UCSD-AML1 (cell line): ENCODE measurements around the gene ARF4.
"Not testable (repeated sequence)": the region's sequence is repeated elsewhere in the genome, so short reads cannot be mapped to it uniquely, and the experiment has no call there.

Experiments used
- DNase-seq: peaks from one replicate; lab custom pipeline; 2025; ENCODE audit not compliant: unreplicated experiment; lab: John Stamatoyannopoulos, UW

ARF4 gene

DNA sequence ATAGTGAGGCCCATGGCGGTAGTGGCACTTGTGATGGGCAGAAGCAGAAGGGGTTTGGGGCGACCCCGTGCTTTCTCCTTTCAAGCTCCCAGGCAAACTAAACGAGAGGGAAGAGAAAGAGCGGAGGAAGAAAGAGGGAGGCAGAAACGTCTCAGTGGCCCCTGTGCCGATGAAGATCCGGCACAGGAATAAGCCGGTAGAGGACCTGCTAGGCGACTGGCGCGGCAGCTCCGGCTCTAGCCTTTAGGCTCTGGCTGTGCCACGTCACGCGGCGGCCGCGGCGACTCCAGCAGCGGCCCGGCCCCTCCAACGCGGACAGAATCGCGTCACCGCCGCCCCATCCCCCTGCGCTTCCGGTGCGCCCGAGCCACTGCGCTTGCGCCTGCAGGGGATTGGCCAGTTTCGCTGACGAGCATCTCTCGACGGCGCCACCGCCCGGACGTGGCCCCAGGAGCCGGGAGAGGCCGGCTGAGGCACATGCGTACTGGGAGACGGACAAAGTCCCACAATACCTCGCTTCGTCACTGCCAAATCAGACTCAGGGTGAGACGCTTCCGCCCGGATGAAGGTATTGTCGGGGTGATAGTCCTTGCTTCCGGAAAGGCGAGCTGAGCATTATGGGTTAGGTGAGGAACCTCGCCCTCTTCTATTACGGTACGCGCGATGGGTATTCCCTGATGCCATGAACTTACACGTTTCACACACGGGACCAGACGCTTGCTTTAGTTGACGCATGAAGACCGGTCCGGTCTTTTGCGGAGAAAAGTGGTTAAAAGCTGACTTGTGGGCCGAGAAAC lies at the start of gene ARF4:
TSS of gene ARF4 (minus strand) at position 218 of the 797 bp plus-strand sequence. CDS start at position 14, 204 bp downstream.
- DNase-seq: peak; percentile 100

- no peak for DNase-seq
These were observed 49.6 kb upstream of the ARF4 start for GRCh38 chr3:57646723-57647122.

- no peak for DNase-seq
These were observed 47.6 kb upstream of the ARF4 start for GRCh38 chr3:57644740-57645139.

DNA sequence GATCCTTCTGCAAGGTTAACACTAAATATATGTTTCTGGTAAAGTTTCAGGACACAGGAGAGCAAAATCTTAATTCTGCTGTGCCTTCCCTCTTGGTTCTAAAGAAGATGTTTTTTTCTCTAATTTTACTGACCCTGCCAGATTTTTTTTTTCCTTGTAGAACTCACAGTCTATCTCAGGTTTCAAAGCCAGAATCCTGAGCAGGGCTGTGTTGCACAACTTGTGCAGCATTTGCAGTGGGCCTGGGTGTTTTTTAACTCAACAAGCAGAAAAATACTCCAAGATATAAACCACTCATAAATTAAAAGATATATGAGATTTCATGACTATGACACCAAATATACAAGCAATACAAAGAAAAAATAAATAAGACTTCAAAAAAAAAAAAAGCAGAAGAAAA lies 40.2 kb upstream of the ARF4 start:
- DNase-seq: no peak

DNA sequence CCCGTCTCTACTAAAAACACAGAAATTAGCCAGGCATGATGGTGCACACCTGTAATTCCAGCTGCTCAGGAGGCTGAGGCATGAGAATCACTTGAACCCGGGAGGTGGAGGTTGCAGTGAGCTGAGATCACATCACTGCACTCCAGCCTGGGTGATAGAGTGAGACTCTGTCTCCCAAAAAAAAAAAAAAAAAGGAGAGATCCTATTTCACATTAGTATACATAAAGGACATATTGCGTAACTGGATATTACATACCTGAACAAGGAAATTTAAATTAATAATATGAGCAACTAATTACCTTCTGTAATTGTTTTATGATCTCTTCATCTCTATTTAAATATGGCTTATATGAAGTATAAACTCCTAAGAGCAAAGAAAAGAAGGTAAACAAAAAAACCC lies 37.1 kb upstream of the ARF4 start:
- not testable (repeated sequence) for DNase-seq

DNA sequence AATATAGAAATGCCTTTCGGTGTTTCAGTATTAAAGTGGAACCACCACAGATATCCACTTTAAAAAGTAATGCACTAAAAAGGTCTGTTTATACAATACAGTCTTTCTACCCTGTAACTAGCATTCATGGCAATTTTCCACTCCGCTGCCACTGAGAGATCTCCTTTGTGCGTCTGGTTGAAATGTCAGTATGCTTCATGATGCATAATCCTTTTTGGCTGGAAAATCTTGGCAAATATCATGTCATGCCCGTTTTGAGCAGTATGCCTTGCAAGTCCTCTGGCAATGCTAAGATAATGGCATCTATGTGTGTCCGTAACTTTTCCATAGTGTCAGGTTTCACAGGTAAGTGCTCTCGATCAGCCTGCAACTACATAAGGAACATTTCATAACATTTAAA lies 30.8 kb upstream of the ARF4 start:
- no peak for DNase-seq

GRCh38 chr3:57624801-57625200 lies 27.7 kb upstream of the ARF4 start:
- no peak for DNase-seq

- DNase-seq: no peak
These were observed 25.2 kb upstream of the ARF4 start for GRCh38 chr3:57622362-57622761.

- DNase-seq: no peak
These were observed 20.6 kb upstream of the ARF4 start for GRCh38 chr3:57617739-57618138.

- DNase-seq: no peak
These were observed 19.1 kb upstream of the ARF4 start for GRCh38 chr3:57616233-57616632.

GRCh38 chr3:57611870-57612269 lies 14.7 kb upstream of the ARF4 start:
- DNase-seq: not testable (repeated sequence)

DNA sequence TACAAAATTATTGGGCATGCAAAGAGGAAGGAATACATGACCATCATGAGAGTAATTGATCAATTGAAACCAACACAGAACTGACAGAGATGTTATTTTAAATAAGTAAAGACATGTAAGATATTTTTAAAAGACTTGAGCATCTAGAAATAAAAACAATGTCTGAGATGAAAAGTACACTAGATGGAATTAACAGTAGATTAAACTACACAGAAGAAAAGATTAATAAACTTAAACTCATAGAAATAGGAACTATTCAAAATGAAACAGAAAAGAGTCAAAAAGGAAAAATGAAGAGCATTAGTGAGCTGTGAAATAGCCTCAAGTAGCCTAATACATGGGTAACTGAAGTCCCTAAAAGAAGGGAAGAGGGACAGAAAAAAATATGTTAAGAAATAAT lies 8.5 kb upstream of the ARF4 start:
- DNase-seq: no peak

DNA sequence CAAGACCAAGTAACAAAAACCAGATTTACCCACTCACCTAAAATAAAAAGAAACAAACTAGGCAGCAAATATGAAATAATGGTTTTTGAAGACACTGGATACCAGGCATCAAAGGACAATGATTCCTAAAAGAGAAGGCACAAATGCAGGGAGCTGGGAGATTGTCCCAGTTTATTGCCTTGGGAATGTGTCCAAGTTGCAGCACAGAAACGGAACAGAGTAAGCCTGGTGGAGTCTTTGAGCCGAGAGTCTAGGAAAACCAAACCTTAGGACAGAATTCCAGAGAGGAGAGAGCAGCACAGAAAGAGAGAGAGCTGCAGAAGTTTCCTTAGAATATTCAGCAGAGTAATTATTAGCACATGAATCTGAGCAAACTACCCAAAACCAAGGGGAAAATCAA lies 7.8 kb upstream of the ARF4 start:
- no peak for DNase-seq

- no peak for DNase-seq
These were observed 3.1 kb upstream of the ARF4 start for GRCh38 chr3:57600195-57600594.

GRCh38 chr3:57598765-57599360 lies 1.7 kb upstream of the ARF4 start:
- no peak for DNase-seq

GRCh38 chr3:57596495-57597126 lies 533 bp downstream of the ARF4 start:
- peak; percentile 83 for DNase-seq

GRCh38 chr3:57594576-57594975 lies 2.6 kb downstream of the ARF4 start:
- DNase-seq: no peak

- no peak for DNase-seq
These were observed 3.0 kb downstream of the ARF4 start for GRCh38 chr3:57594144-57594543.

DNA sequence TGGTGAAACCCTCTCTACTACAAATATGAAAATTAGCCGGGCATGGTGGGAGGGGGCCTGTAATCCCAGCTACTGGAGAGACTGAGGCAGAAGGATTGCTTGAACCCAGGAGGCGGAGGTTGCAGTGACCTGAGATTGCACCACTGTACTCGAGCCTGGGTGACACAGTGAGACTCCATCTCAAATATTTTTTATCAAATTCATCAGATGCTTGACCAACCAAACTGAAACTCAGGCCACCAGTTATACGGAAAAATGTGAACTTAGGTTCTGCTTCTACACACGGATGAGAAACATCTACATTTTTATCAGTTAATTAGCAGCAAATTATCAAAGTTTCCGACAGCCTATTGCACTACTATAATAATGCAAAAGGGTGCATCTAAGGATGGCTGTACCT lies 4.8 kb downstream of the ARF4 start:
- no peak for DNase-seq

- DNase-seq: no peak
These were observed 9.2 kb downstream of the ARF4 start for GRCh38 chr3:57587905-57588304.

- no peak for DNase-seq
These were observed 10.4 kb downstream of the ARF4 start for GRCh38 chr3:57586778-57587177.

DNA sequence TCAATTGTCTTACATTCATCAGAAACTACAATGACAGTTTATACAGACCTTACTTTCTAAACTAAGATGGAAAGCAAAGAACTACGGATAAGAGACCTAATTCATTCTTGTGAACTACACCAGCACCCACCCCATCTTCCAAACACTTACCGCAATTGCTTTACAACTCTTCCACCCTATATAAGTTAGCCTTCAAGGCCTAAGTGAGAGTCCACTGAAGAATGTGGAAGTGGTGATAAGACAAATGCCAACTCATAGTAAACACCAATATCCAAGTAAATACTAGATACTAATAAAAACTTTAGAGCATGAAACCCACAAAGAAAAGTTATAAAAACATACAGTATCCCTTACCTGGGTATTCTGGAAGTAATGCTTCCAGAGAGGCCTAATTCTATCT lies 13.6 kb downstream of the ARF4 start:
- DNase-seq: no peak
